ENCODE results near the gene DUXB.

The DUXB gene, protein sequence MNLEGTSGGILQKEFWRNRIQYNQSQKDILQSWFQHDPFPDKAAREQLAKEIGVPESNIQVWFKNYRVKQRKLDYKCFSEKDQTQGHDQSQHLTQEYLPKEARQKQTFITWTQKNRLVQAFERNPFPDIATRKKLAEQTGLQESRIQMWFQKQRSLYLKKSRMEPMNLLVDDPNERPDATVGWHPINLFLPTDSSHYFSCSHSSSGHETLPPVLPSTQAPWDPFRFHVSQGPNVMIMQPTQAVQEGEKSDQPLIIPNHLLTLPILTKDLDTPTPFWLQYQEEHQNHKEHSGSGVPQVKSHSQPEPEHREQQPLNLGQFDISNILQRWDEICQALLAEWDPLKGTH
- 0 reads per million in 4 donors for total RNA-seq

DNA sequence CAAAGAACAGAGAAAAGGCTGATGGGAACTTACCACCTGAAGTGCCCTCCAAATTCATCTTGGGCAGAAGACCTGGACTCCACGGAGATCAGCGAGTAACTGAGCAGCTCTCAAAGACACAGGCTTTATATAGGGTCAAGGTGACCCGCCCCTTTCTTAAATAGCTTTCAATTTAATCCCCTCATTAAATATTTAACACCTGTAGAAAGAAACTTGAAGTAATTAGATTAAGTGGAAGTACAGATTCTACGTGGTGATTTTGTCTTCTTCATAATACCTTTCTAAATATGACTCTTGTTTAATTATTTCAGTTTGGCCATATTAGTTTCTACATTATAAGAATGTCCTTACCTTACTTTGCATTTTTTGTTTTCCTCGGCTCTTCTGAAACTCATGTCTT lies at the start of gene DUXB:
Gene DUXB, minus strand, starts transcription at position 101 of the 400 bp plus-strand sequence. Its CDS starts 43 bp downstream, at position 58.
- no peak for DNase-seq

DNA sequence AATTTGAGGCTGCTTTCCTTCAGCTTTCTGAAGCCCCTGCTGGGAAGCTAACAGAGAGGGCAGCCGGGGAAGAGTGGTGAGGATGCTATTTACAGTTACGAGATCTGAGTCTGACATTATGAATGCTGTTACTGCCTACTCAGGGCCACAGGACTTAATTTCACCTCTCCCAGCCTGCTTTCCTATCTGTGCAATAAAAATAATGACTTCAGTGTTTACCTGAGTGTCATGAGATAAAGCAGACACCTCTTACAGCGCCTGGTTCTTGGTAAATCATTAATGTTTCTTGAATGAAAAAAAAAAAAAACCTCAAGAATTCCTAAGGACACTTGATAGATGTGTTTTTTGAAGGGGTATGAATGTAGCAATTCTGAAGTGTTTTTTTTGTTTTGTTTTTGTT lies 49.3 kb upstream of the DUXB start:
- no peak for DNase-seq

DNA sequence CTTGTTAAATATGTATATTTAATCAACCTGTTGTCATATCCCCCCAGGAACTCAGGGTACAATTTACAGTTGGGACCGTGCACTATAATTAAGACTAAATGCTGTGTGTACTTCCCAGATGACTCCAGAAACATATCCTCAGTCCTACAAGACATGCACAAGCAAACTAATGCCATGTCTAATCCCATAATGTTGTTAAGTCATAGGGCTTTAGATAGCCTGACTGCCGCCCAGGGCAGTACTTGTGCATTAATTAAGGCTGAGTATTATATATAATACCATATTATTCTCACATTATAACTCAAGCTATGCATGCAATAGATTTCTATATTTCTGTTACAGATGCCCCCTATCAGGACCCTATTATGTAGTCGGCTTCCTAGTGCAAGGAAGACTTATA lies 45.1 kb upstream of the DUXB start:
- DNase-seq = no peak

DNA sequence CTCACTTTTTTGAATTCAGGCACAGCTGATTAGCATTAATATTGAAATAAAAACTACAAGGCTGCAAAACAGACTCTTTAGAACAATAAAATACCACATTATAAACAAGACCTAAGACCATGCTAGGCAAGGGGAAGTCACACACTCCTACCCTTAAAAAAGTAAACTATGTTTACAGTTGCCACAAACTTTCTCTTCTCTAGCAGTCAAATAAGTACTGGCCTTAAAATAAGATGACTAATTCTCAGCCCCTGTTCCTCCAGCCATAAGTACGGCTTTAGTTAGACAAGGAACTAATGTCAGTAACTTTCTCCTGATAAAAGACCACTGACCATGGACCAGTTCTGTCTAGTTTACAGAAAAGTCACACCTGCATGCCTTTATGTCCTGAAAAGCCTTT lies 44.6 kb upstream of the DUXB start:
- DNase-seq = no peak

DNA sequence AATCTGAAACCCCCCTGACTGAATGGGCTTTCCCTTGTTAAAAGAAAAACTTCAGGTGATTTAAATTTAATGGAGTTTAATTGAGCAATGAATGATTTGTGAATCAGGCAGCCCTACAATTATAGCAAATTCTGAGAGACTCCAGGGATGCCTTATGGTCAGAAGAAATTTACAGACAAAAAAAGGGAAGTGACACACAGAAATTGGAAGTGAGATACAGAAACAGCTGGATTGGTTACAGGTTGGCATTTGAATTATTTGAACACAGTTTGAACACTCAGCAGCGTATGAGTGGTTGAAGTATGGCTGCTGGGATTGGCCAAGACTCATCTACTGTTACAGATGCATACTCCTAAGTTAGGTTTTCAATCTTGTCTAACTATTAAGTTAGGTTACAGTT lies 44.0 kb upstream of the DUXB start:
- no peak for DNase-seq

DNA sequence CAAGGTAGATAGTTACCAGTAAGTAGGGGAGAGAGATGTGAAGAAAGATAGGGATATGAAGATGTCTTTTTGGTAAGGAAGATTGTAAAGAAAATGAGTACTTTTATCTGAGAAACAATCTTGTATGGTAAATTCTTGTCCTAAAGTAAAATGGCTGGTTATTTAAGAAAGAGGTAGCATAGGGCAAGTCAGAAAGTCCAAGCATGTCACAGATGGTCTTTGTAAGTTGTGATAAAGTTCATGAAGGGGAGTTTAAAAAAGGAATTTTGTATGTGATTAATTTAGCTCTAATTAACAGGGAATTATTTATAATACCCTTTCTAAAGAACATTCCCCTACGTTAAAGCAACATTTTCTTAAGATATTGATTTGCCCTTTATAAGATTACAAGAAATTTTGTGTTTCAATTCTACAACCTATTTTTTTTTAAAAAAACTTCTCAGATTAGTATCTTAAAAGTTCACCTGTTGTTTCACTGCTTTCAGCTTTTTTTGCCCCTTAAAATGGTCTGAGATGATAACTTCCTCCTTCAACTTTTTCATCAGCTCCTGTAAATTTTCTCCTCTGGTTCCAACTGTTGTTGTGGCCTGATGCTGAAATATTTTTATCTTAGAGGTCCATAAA lies 41.3 kb upstream of the DUXB start:
- no peak for DNase-seq

DNA sequence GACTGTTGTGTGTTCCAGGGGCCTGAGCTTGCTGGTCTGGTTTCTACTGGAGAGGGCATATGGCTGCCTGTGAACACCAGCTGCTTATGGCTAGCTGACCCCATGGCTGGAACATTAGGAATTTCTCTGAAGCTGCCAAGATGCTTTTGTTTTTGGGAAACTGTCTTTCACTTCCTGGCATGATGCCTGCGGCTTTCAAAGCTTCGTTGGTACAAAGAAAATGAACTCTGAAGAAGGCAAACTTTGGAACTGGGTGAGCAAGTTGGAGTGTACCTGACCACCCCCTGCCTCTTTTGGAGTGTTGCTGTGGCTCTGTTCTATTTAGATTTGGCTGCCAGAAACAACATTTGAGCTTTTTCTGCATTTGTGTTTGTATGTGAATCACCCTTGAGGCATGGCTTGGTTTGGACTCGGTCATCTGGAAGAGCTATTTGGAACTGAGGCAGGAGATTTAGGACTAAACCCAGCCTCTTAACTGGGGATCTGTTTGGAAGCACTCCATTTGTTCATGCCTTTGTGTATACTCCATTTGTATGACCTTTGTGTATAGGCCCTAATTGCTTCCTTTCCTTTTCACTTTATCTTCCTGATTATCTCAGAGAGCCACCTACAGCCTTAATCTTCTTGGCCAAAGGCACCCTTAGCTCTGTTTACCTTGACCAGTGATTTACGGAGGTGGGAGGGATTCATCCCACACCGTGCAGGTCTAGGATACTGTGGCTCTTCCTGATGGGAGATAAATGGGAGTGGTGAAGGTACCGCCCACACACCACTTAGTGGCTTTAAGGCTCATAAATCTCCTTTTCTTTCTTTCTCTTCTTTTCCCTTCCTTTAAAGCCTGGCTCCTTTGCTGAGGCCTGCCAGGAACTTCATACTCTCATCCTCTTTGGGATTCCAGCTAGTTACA lies 32.3 kb upstream of the DUXB start:
- no peak for DNase-seq

DNA sequence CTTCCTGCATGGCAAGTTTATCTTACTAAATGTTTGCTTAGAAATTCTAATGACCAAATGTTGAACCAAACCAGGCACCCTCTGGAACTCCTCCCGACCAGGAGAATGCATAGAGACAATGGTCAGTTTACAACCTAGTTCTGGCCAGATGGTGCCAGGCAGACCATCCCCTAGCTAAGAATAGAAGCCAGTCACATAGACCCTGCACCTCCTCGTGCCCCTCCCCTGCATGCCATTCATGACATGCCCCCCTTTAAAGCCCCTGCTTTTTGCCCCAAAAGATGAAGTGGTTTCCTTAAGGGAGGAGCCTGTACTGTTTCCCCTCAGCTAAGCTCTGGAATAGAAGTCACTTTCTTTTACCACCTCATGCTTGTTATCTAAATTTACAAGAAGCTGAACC lies 31.6 kb upstream of the DUXB start:
- DNase-seq = no peak

DNA sequence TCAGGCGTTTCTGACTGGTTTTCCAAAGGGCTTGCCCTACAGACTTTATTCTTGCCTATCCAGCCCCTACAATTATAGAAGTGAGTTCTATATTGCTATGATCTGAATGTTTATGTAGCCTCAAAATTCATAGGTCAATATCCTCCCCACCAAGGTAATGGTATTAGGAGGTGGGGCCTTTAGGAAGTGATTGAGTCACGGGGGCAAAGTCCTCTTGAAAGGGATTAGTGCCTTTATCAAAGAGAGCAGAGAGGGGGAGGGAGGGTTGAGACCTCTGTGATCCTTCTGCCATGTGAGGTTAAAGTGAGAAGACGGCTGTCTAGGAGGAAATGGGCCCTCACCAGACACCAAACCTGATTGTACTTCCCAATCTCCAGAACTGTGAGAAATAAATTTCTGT lies 26.0 kb upstream of the DUXB start:
- DNase-seq = no peak

DNA sequence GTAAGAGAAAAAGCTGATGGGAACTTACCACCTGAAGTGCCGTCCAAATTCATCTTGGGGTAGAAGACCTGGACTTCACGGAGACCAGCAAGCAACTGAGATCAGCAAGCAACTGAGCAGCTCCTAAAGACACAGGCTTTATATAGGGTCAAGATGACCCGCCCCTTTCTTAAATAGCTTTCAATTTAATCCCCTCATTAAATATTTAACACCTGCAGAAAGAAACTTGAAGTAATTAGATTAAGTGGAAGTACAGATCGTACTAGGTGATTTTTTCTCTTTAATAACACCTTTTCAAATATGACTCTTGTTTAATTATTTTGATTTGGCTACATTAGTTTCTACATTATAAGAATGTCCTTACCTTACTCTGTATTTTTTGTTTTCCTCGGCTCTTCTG lies 25.1 kb upstream of the DUXB start, which contains the start of gene CPHXL:
Gene CPHXL, minus strand, starts transcription at position 101 of the 400 bp plus-strand sequence. Its CDS starts 48 bp downstream, at position 53.
- no peak for DNase-seq

DNA sequence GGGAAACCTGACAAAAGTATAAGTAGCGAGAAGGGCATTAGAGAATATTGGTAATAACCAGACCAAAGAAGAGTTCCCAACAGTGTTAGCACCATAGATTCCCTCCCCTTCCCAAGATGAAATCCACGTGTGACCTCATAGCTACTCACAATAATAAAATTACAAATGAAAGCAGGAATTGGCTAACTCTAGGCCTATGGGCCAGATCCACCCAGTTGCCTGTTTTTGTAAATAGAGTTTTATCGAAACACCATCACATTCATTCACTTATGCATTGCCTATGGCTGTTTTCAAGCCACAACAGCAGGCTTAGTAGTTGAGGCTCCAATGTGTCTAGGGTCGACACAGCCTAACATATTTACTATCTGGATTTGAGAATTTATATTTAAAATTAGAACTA lies 17.2 kb upstream of the DUXB start:
- DNase-seq = no peak

DNA sequence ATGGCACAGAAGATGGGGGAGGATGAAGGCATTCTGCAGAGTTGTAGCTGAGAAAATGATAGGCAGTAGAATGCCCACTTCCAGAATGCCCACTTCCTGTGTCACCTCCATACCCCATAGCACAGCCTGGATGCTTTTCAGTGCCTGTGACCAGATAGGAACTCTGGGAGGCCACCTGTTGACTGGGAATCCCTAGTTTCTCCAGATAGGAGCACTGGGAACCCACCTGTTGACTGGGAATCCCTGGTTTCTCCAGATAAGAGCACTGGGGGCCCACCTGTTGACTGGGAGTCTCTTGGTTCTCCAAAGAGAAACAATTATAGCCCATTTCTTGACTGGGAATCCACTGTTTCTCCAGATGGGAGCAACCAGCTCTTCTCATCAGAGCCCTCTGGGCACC lies 13.4 kb upstream of the DUXB start:
- DNase-seq = no peak

DNA sequence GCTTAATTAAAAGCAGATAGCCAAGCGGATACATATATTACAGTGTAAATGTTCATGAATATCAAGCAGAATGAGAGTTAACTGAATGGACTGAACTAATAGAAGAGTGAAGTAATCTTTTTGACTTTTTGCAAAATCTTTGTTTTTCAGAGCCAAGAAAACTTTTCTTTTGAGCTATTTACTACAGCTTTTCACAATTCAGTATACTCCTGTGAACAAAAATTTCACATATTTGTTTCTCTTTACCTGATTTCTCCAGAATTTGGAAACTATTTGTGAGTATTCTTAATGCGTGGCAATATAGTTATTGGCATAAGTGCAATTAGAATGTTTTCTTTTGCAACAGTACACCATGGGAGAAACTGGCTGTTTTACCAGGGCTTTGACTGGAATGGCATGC lies 9.1 kb upstream of the DUXB start:
- no peak for DNase-seq

DNA sequence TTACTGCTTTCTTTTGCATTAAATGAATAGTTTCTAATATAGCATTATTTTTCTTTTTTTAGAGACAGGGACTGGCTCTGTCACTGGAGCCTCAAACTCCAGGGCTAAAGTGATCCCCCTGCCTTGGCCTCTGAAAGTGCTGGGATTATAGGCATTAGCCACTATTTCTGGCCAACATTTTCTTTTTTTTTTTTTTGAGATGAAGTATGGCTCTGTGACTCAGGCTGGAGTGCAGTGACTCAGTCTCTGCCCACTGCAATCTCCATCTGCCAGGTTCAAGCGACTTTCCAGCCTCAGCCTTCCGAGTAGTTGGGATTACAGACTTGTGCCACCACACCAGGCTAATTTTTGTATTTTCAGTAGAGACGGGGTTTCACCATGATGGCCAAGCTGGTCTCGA lies 2.0 kb upstream of the DUXB start:
- DNase-seq = no peak

DNA sequence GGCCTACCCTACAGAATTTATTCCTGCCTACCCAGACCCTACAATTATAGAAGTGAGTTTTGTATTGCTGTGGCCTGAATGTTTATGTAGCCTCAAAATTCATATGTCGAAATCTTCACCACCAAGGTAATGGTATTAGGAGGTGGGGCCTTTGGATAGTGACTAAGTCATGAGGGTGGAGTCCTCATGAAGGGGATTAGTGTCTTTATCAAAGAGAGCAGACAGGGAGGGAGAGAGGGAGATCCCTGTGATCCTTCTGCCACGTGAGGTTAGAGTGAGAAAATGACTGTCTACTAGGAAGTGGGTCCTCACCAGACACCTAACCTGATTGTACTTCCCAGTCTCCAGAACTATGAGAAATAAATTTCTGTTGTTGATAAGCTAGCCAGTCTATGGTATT lies 981 bp upstream of the DUXB start:
- no peak for DNase-seq

DNA sequence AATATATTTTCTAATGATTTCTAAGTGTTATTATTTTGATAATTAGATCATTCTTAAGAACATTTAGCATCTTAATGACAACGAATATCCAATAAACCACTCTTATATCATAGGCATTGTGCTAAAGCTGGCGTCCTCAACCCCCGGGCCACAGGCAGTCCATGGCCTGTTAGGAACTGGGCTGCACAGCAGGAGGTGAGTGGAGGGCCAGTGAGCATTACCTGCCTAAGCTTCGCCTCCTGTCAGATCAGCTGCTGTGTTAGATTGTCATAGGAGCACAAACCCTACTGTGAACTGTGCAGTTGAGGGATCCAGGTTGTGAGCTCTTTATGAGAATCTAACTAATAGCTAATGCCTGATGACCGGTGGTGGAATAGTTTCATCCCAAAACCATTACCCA lies 3.7 kb downstream of the DUXB start:
- DNase-seq = no peak

DNA sequence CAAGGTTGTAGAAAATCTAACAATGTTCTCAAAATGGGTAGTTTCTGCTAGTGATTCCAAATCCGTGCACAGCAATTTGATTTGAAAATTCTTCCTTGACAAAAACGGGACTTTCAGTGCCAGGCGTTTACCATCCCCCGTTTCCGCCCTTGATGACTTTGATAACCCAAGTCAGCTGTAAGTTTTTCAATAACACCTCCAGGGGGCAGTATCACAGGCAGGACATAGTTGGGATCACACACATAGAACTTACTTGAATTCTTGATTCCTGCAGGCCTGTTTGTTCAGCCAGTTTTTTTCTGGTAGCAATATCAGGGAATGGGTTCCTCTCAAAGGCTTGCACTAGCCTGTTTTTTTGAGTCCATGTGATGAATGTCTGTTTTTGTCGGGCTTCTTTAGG lies 5.6 kb downstream of the DUXB start:
- no peak for DNase-seq

DNA sequence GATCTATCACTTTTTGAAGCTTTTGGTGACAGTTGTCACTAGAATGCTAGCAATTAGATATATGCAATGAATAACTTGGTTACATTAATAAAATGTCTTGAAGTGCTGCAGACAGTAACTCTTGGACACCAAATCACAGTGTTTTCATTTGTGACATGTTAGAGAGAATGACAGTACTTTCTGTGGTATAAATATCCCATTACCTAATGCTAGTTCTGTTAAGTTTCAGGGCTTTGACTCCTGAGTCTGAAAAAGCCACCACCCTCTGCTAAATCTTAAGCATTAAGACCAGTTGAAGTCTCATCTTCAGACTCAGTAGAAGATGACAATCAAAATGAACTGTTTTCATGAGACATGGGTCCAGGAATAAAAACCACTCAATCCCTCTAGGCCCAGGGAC lies 13.9 kb downstream of the DUXB start:
- DNase-seq = no peak

DNA sequence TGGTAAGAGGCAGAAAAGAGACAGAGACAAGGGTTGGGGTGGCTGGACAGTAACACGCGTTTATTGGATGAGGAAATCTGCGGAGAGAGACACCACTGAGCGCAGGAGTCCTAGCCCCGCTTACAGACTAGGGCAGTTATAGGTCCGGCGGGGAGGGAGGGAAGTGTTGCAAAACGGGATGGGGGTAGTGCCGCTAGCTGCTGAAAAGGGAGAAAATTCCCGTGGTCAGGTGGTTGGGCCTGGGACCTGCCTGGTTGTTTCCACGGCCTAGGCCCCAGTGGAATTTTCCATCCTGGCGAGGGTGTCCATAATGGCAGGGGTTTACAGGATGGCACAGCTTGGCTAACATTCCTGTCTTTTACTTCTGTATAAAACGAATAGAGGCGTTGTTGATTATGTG lies 19.0 kb downstream of the DUXB start:
- DNase-seq = no peak

DNA sequence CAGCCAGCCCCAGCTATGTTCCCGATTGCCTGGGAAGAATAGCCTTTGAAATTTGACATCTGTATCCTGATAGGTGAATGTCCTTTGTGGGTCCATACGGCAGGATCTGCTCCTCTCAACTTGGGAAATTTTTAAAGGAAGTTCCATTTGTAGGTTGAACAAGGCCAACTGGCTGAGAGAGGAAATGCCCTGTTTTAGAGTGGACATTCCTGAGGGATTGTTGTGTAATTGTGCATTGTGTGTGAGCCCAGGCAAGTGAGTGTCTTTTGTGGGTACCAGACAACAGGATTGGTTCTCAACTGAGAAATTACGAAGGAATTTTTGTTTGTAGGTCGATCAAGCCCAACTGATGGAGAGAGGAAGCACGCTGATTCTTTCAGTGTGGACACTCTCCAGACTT lies 21.9 kb downstream of the DUXB start:
- no peak for DNase-seq

DNA sequence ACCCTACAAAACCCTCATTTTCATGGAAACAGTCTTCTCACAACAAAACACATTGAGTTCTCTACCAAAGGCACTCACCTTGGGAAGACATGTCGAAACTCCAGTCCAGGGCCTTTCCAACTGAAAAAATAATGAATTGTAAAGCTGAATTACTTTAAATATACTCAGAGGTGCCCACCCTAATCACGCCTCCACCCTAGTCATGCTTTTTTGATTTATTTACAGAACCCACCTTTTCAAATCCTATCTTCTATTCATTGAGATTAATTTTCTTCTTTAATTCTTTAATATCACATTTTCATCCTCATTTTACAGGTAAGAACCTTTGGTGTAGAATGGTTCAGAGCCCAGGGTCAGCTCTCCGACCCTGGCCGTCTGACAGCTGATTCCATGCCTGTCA lies 24.4 kb downstream of the DUXB start, which contains the start of gene CPHXL2:
Gene CPHXL2, minus strand, starts transcription at position 101 of the 400 bp plus-strand sequence. Its CDS starts 10 bp downstream, at position 91.
- DNase-seq = no peak

DNA sequence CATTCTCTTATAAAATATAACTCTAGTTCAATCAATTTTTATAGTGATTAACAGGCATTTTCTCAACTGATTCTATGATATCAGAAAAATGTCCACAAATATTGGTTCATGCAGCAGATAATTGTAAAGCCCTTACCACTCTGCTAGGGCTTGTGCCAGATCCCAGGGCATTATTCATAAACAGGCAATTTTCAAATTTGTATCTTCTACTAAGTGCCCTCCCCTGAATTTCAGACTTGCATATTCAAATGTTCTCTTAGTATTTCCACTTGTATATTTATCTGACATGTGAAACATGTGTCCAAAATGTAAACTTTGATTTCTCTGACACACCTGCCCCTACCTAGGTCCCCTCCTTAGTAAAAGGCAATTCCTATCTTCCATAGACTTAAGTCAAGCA lies 33.8 kb downstream of the DUXB start:
- DNase-seq = no peak

DNA sequence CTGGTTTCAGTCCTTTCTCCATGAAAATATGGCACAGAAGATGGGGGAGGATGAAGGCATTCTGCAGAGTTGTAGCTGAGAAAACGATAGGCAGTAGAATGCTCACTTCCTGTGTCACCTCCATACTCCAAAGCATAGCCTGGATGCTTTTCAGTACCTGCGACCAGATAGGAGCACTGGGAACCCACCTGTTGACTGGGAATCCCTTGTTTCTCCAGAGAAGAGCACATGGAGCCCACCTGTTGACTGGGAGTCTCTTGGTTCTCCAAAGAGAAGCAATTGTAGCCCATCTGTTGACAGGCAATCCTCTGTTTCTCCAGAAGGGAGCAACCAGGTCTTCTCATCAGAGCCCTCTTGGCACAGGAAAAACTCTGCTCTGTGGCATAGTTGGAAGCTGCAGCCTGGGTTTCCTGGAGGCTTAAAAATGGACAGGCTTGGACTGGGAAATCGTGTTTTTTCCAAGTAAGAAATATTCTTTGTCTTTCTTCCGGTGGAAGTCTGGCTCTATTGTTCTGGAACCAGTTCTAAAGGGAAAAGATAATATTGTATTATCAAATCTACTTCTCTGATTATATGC lies 40.4 kb downstream of the DUXB start:
- no peak for DNase-seq

Measured in T-helper 1 cell (primary cell).